Esophagus muscularis mucosa (tissue), 4 donors: Measurements from ENCODE around the gene UVSSA. TPM values are rescaled to one million over a fixed set of nuclear protein-coding genes. Genes with fewer than 3 reads are reported as not detected.

ENCODE experiments used
- DNase-seq: peaks from one replicate; pipeline ENCODE4 v3.0.0-alpha.2; 2017; ENCODE audit errors: extremely low spot score
- H3K27ac ChIP-seq, 4 donors: fragments of 200-600 bp; sonication (generic); replicated peaks in 1 of 4; 1 replicate in 3 of 4; 2 replicates in 1 of 4; pipeline ENCODE4 v1.5.1; 2016 to 2019; ENCODE audit warnings: mild to moderate bottlenecking in 1 of 4
- H3K27me3 ChIP-seq, 4 donors: fragments of 200-600 bp; sonication (generic); one replicate each; pipeline versions ENCODE4 v1.5.1 to v1.6.0; 2016 to 2019
- H3K36me3 ChIP-seq, 4 donors: fragments of 200-600 bp; sonication (generic); one replicate each; pipeline ENCODE4 v1.5.1; 2016 to 2019
- H3K4me1 ChIP-seq, 4 donors: fragments of 200-600 bp; sonication (generic); one replicate each; pipeline ENCODE4 v1.5.1; 2016 to 2019
- H3K4me3 ChIP-seq, 4 donors: fragments of 200-600 bp; sonication (generic); 1 replicate in 2 of 4; 2 replicates in 2 of 4; pipeline ENCODE4 v1.5.1; 2016 to 2019; ENCODE audit warnings: mild to moderate bottlenecking in 4 of 4, moderate library complexity in 1 of 4
- H3K9me3 ChIP-seq, 4 donors: fragments of 200-600 bp; sonication (generic); 1 replicate in 3 of 4; 2 replicates in 1 of 4; pipeline ENCODE4 v1.5.1; 2016 to 2019
- CTCF ChIP-seq, 3 experiments: fragments of 200-600 bp in 2 of 3; fragments of 450-650 bp in 1 of 3; sonication (generic) in 2 of 3; IDR thresholded peaks; one replicate each; pipeline ENCODE4 v1.5.1; 2017 to 2019; ENCODE audit warnings: antibody characterized with exemption in 3 of 3, mild to moderate bottlenecking in 2 of 3, moderate library complexity in 1 of 3
- EP300 ChIP-seq: sonication (generic); formaldehyde crosslinking; IDR thresholded peaks from one replicate; pipeline ENCODE4 v1.6.1; 2017; ENCODE audit warnings: antibody characterized with exemption
- POLR2A ChIP-seq: fragments of 450-650 bp; IDR thresholded peaks from one replicate; pipeline ENCODE4 v1.6.1; 2017; ENCODE audit warnings: antibody characterized with exemption, moderate library complexity, mild to moderate bottlenecking, low read depth
- POLR2AphosphoS5 ChIP-seq, 2 donors: sonication (generic); formaldehyde crosslinking; IDR thresholded peaks; one replicate each; pipeline ENCODE4 v1.6.1; 2017; ENCODE audit warnings: antibody characterized with exemption in 2 of 2
- WGBS: methylation state at CpG from one replicate; pipeline ENCODE4 v1.1.5; 2018; 5-methylcytosine and 5-hydroxymethylcytosine counted together
- intact Hi-C: fragments of 100-400 bp; cut with DNase I; formaldehyde crosslinking; loops from one replicate; pipeline ENCODE4 v1.15.1; 2023
- total RNA-seq, 4 donors: library from RNA; depleted of rRNA; stranded (reverse); fragments of >200 nt; gene quantifications; one replicate each; pipeline versions ENCODE4 v1.1.0 to v1.2.1, GENCODE V29; 2016

UVSSA gene
- total RNA-seq, 4 donors from 2014 or later, result 8.9 to 16.5 (median 13.1) TPM

- Histone ChIP-seq H3K27ac (no peak overlapping the region), H3K27me3 (peaks cover 0 to 100% (median 77%) of the 10 kb centered on the region in 4 donors), H3K36me3 (no peaks in the 10 kb centered on the region), H3K4me1 (peaks cover 0 to 52% (median 44%) of the 10 kb centered on the region in 4 donors), H3K4me3 (no peak overlapping the region), H3K9me3 (no peaks in the 10 kb centered on the region)
- TF ChIP-seq CTCF (IDR thresholded peaks at IDR 0.05) (no peak), EP300 (no peak), POLR2A (no peak), POLR2AphosphoS5 (IDR thresholded peaks at IDR 0.05) (no peak)
- intact Hi-C loops, result no loop called here
- 31% methylated on average over 6 of the region's 14 CpGs for WGBS
- no peak for DNase-seq
Observed at GRCh38 chr4:1409079-1409478, 62.1 kb downstream of the UVSSA start.

- H3K27me3 ChIP-seq, result peaks cover 0 to 98% (median 74%) of the 10 kb centered on the region in 4 donors
Observed at GRCh38 chr4:1409491-1410425, 62.8 kb downstream of the UVSSA start.

GRCh38 chr4:1410491-1411325 is 63.7 kb downstream of the UVSSA start:
- intact Hi-C loops, result no loop called here
- Histone ChIP-seq H3K4me1 (peaks cover 0 to 45% (median 37%) of the 10 kb centered on the region in 4 donors), H3K36me3 (no peaks in the 10 kb centered on the region), H3K27me3 (peaks cover 0 to 98% (median 72%) of the 10 kb centered on the region in 4 donors), H3K4me3 (no peak overlapping the region), H3K9me3 (no peaks in the 10 kb centered on the region), H3K27ac (no peak overlapping the region)
- DNase-seq, result no peak
- WGBS, result 32% methylated on average over 22 of the region's 48 CpGs
- no peak for TF ChIP-seq CTCF (IDR thresholded peaks at IDR 0.05)
- no peak for TF ChIP-seq EP300
- no peak for TF ChIP-seq POLR2A
- no peak for TF ChIP-seq POLR2AphosphoS5 (IDR thresholded peaks at IDR 0.05)

More at GRCh38 chr4:1409491-1410425, 62.8 kb downstream of the UVSSA start:
- Histone ChIP-seq H3K36me3 (no peaks in the 10 kb centered on the region), H3K27ac (no peak overlapping the region), H3K9me3 (no peaks in the 10 kb centered on the region), H3K4me3 (no peak overlapping the region), H3K4me1 (peaks cover 0 to 49% (median 44%) of the 10 kb centered on the region in 4 donors)
- WGBS, result 42% methylated on average over 24 of the region's 27 CpGs
- no peak for TF ChIP-seq EP300
- TF ChIP-seq POLR2A, result no peak
- TF ChIP-seq POLR2AphosphoS5 (IDR thresholded peaks at IDR 0.05), result no peak
- no peak for TF ChIP-seq CTCF (IDR thresholded peaks at IDR 0.05)
- intact Hi-C loops, result no loop called here
- no peak for DNase-seq

- no peak overlapping the region for H3K27ac ChIP-seq
- H3K9me3 ChIP-seq, result no peaks in the 10 kb centered on the region
- TF ChIP-seq CTCF (IDR thresholded peaks at IDR 0.05) (no peak), EP300 (no peak), POLR2AphosphoS5 (IDR thresholded peaks at IDR 0.05) (no peak), POLR2A (no peak)
- H3K27me3 ChIP-seq, result peaks cover 0 to 98% (median 67%) of the 10 kb centered on the region in 4 donors
- no peaks in the 10 kb centered on the region for H3K36me3 ChIP-seq
- intact Hi-C loops, result no loop called here
- no peak for DNase-seq
- WGBS, result 48% methylated on average over 14 of the region's 17 CpGs
- H3K4me1 ChIP-seq, result peaks cover 0 to 35% (median 27%) of the 10 kb centered on the region in 4 donors
- H3K4me3 ChIP-seq, result no peak overlapping the region
Observed at GRCh38 chr4:1411436-1412375, 64.7 kb downstream of the UVSSA start.
